GM21723 (cell line): ENCODE measurements around the gene PTBP3.
"Not testable (repeated sequence)": the region's sequence is repeated elsewhere in the genome, so short reads cannot be mapped to it uniquely, and the experiment has no call there.

Source experiments
- ATAC-seq: cut with Tn5 transposase; IDR thresholded peaks from one replicate; pipeline ENCODE4 v1.9.1; 2021; ENCODE audit warnings: mild to moderate bottlenecking, moderate library complexity; ENCODE audit not compliant: unreplicated experiment

Gene PTBP3

GRCh38 chr9:112224401-112225289, 108.8 kb downstream of the PTBP3 start:
- ATAC-seq: peak; percentile 75

GRCh38 chr9:112218908-112219307, 114.5 kb downstream of the PTBP3 start:
- ATAC-seq: peak; percentile 95

GRCh38 chr9:112212926-112213325, 120.5 kb downstream of the PTBP3 start:
- ATAC-seq: no peak

GRCh38 chr9:112207451-112207850, 126.0 kb downstream of the PTBP3 start:
- no peak for ATAC-seq

- ATAC-seq: no peak
These were observed 129.9 kb downstream of the PTBP3 start for GRCh38 chr9:112203536-112203935.

- ATAC-seq: no peak
These were observed 132.7 kb downstream of the PTBP3 start for GRCh38 chr9:112200711-112201110.

GRCh38 chr9:112198646-112199045, 134.8 kb downstream of the PTBP3 start:
- no peak for ATAC-seq

- no peak for ATAC-seq
These were observed 138.4 kb downstream of the PTBP3 start for GRCh38 chr9:112194969-112195431.

- no peak for ATAC-seq
These were observed 139.7 kb downstream of the PTBP3 start for GRCh38 chr9:112193572-112194288.

GRCh38 chr9:112190320-112190719, 143.1 kb downstream of the PTBP3 start:
- ATAC-seq: not testable (repeated sequence)

GRCh38 chr9:112188884-112189283, 144.5 kb downstream of the PTBP3 start:
- ATAC-seq: no peak

- no peak for ATAC-seq
These were observed 146.0 kb downstream of the PTBP3 start for GRCh38 chr9:112187404-112187803.

- no peak for ATAC-seq
These were observed 146.7 kb downstream of the PTBP3 start for GRCh38 chr9:112186695-112187094.

GRCh38 chr9:112184946-112185345, 148.5 kb downstream of the PTBP3 start:
- ATAC-seq: no peak

- no peak for ATAC-seq
These were observed 149.2 kb downstream of the PTBP3 start for GRCh38 chr9:112184221-112184620.

GRCh38 chr9:112180387-112180881, 153.0 kb downstream of the PTBP3 start:
- ATAC-seq: no peak

- no peak for ATAC-seq
These were observed 153.6 kb downstream of the PTBP3 start for GRCh38 chr9:112179816-112180215.

- ATAC-seq: no peak
These were observed 156.9 kb downstream of the PTBP3 start for GRCh38 chr9:112176524-112176923.

- no peak for ATAC-seq
These were observed 157.6 kb downstream of the PTBP3 start for GRCh38 chr9:112175796-112176315.

- ATAC-seq: peak; percentile 53
These were observed 158.2 kb downstream of the PTBP3 start, which contains the start of gene SUSD1 for GRCh38 chr9:112174965-112175795. Gene SUSD1, minus strand, starts transcription at chr9:112175297. Its CDS starts 62 bp downstream, at chr9:112175235.
